ENCODE measurements around the gene ACACB. TPM values are rescaled to one million over a fixed set of nuclear protein-coding genes. Genes with fewer than 3 reads are reported as not detected.

The ACACB gene
- total RNA-seq, 4 donors from 2014 or later: 56.0 to 179 (median 152) TPM

- peaks cover 0 to 4% (median 0%) of the 10 kb centered on the region in 4 donors for H3K9me3 ChIP-seq
- peaks cover 0 to 4% (median 0%) of the 10 kb centered on the region in 4 donors for H3K4me1 ChIP-seq
- peak overlapping the region in 1 of 4 donors; percentile 8 for H3K27ac ChIP-seq
Observed at GRCh38 chr12:109247831-109248654, 131.7 kb downstream of the ACACB start.

GRCh38 chr12:109250523-109250922 is 134.1 kb downstream of the ACACB start:
- H3K4me3 ChIP-seq: no peak overlapping the region
- peaks cover 0 to 63% (median 0%) of the 10 kb centered on the region in 3 donors for H3K36me3 ChIP-seq
- TF ChIP-seq, protein P1, sequence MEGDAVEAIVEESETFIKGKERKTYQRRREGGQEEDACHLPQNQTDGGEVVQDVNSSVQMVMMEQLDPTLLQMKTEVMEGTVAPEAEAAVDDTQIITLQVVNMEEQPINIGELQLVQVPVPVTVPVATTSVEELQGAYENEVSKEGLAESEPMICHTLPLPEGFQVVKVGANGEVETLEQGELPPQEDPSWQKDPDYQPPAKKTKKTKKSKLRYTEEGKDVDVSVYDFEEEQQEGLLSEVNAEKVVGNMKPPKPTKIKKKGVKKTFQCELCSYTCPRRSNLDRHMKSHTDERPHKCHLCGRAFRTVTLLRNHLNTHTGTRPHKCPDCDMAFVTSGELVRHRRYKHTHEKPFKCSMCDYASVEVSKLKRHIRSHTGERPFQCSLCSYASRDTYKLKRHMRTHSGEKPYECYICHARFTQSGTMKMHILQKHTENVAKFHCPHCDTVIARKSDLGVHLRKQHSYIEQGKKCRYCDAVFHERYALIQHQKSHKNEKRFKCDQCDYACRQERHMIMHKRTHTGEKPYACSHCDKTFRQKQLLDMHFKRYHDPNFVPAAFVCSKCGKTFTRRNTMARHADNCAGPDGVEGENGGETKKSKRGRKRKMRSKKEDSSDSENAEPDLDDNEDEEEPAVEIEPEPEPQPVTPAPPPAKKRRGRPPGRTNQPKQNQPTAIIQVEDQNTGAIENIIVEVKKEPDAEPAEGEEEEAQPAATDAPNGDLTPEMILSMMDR (IDR thresholded peaks at IDR 0.05): no peak
- TF ChIP-seq POLR2A (IDR thresholded peaks at IDR 0.05): no peak
- H3K27ac ChIP-seq: no peak overlapping the region
- peaks cover 0 to 4% (median 0%) of the 10 kb centered on the region in 4 donors for H3K4me1 ChIP-seq
- H3K9me3 ChIP-seq: peaks cover 0 to 7% (median 2%) of the 10 kb centered on the region in 4 donors
- DNase-seq: no peak
- no peaks in the 10 kb centered on the region for H3K27me3 ChIP-seq

More at GRCh38 chr12:109247831-109248654, 131.7 kb downstream of the ACACB start:
- H3K36me3 ChIP-seq: peaks cover 0 to 62% (median 0%) of the 10 kb centered on the region in 3 donors
- TF ChIP-seq, protein P1 (IDR thresholded peaks at IDR 0.05): no peak
- TF ChIP-seq POLR2A (IDR thresholded peaks at IDR 0.05): no peak
- H3K4me3 ChIP-seq: no peak overlapping the region
- H3K27me3 ChIP-seq: no peaks in the 10 kb centered on the region
- peak in 2 of 3 donors; percentile 80 to 81 for DNase-seq

GRCh38 chr12:109252799-109253198 is 136.4 kb downstream of the ACACB start:
- no peaks in the 10 kb centered on the region for H3K27me3 ChIP-seq
- H3K4me3 ChIP-seq: no peak overlapping the region
- no peak for DNase-seq
- no peak overlapping the region for H3K27ac ChIP-seq
- H3K9me3 ChIP-seq: peaks cover 0 to 7% (median 2%) of the 10 kb centered on the region in 4 donors
- peaks cover 0 to 65% (median 0%) of the 10 kb centered on the region in 3 donors for H3K36me3 ChIP-seq
- TF ChIP-seq, protein P1 (IDR thresholded peaks at IDR 0.05): no peak
- no peak for TF ChIP-seq POLR2A (IDR thresholded peaks at IDR 0.05)
- peaks cover 0 to 4% (median 0%) of the 10 kb centered on the region in 4 donors for H3K4me1 ChIP-seq

GRCh38 chr12:109253913-109254544 is 137.6 kb downstream of the ACACB start:
- no peak for DNase-seq
- Histone ChIP-seq H3K4me3 (no peak overlapping the region), H3K9me3 (peaks cover 0 to 7% (median 2%) of the 10 kb centered on the region in 4 donors), H3K4me1 (no peaks in the 10 kb centered on the region), H3K27ac (no peak overlapping the region), H3K27me3 (no peaks in the 10 kb centered on the region), H3K36me3 (peaks cover 0 to 77% (median 0%) of the 10 kb centered on the region in 3 donors)
- TF ChIP-seq POLR2A (IDR thresholded peaks at IDR 0.05): no peak
- TF ChIP-seq, protein P1 (IDR thresholded peaks at IDR 0.05): no peak

DNA sequence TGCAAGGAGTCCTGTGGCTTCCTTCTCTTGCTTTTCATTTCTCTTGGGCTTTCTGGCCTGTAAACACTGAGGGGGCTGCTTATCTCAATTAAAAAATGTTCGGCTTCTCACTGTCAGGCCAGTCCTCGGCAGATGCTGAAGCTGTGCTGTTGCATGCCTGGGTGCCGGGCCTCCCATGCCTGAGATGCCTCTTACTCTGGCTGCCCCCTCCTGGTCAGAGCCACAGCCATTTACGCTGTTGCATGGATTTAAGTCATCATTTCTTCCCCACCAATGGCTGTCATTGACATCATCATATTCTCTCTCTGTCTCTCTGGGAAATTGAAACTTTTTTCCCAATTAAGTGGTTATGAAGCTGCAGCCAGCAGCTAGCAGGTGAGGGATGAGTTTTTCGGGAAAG is 139.0 kb downstream of the ACACB start:
- TF ChIP-seq POLR2A (IDR thresholded peaks at IDR 0.05): no peak
- TF ChIP-seq, protein P1 (IDR thresholded peaks at IDR 0.05): no peak
- Histone ChIP-seq H3K27me3 (no peaks in the 10 kb centered on the region), H3K36me3 (peaks cover 0 to 88% (median 0%) of the 10 kb centered on the region in 3 donors), H3K4me3 (no peak overlapping the region), H3K27ac (no peak overlapping the region), H3K9me3 (peaks cover 0 to 7% (median 2%) of the 10 kb centered on the region in 4 donors), H3K4me1 (no peaks in the 10 kb centered on the region)
- no peak for DNase-seq

Data from Peyer's patch (tissue), 4 donors.